ENCODE measurements around the gene ALAD.
"Not testable (repeated sequence)": the region's sequence is repeated elsewhere in the genome, so short reads cannot be mapped to it uniquely, and the experiment has no call there.

Gene ALAD

DNA sequence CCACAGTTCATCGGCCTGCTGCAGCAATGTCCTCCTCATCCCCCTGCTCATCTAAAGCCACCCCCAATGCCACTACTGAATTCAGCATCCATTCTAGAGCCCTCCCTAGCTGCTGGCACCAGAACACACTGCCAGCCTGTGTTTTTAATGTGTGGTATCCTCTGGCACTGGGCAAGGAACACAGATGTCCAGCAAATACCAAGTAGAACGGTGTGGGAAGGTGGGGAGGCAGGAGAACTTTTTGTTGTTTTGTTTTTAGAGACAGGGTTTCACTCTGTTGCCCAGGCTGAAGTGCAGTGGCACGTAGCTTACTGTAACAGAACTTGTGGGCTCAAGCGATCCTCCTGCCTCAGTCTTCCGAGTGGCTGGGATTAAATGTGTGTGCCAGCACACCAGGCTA lies 29.0 kb downstream of the ALAD start:
- no peak for DNase-seq

DNA sequence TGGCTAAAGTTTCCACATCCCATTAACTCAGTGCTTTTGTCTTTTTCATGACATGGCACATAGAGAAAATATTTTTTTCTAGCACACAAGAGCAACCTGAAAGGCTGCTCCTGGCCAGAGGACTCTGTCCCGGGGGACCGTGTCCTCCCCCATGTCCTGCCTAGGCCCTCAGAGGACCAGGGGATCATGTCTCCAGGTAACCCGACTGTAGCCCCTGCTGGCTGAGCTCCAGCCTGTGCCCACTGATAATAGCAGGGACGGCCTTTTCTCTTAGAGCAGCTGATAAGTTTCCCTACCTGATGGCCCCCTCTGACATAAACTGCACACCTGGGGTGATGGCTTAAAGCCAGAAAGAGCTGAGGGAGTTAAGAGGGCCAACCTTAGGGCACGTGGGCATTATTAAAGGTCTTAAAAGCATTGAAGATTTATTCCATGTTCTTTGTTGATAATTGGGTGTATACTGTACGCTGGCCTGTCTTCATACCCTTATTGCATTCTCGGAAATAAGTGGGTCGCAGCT lies 30.2 kb downstream of the ALAD start:
- no peak for DNase-seq

DNA sequence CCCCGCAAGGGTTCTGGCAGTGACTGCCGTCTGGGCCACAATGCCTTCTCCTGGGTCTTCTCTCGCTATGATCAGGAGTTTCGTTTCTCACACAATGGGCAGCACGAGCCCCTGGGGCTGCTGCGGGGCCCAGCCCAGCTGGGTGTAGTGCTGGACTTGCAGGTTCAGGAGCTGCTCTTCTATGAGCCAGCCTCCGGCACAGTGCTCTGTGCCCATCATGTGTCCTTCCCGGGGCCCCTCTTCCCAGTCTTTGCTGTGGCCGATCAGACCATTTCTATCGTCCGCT lies 31.3 kb downstream of the ALAD start:
- DNase-seq, result no peak

DNA sequence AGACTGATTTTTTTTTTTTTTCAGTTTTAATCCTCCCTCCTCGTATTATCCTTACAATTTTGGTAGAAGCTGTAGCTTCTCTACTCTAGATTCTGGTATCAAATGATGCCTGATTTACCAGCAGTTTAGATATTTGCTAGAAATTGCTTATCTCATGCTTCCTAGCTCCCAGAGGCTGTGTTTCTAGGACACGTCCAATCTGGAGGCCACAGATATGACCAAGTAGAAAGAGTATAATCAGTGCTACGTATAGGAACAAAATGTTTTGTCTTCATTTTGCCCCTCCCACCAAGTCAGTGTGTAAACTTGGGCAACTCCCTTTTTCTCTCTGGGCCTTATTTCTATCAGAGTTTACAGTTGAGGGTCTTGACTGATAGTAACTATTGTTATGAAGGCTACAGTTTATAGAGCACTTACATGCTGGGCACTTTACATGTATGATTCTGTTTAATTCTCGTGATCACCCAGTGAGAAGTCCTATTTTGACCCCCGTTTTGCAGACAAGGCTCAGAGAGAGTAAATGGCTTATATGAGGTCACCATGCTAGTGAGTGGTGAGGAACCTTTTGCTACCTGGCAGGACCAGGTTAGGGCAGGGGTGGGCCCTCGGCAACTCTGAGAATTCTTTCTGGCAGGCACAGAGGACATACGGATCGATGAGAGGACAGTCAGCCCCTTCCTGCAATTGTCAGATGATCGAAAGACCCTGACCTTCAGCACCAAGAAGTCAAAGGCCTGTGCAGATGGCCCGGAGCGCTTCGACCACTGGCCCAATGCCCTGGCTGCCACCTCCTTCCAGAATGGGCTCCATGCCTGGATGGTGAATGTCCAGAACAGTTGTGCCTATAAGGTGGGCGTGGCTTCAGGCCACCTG lies 31.9 kb downstream of the ALAD start:
- DNase-seq, result no peak

DNA sequence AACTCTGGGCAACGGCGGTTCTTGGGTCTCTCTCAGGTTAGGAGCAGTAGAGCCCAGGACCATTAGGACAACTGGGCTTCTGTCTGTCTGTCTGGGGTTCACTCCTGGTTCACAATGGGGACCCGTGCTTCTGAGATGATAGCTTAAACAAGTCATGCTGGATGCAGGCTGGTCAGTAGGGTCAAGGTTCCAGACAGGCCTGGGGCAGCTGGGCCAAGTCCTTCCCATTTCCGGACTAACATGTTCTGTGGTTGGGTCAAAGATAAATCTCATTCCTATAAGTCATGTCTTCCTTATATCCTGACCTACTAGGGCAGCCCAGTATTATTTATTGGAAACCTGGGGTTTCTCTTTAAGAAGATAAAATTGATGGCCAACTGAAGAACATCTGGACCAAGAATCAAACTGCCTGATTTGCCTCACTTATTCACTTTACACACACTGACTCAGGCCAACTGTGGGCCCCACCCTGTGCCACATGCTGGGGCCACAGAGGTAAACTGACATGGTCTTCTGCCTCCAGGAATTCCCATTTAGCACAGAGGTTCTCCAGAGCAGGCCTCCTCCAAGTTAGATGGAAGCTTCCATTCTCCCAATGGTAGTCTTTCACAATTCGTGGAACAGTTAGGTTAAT lies 32.6 kb downstream of the ALAD start:
- no peak for DNase-seq

DNA sequence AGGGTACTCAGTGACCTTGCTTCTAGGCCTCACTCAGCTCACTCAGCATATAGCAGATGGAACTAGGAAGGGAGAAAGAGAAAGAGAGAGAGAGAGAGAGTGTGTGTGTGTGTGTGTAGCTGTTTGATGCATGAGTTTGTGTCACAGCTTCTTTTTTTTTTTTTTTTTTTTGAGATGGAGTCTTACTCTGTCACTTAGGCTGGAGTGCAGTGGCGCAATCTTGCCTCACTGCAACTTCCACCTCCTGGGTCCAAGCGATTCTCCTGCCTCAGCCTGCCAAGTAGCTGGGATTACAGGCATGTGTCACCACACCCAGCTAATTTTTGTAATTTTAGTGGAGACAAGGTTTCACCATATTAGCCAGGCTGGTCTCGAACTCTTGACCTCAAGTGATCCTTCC lies 35.4 kb downstream of the ALAD start:
- DNase-seq, result not testable (repeated sequence)

DNA sequence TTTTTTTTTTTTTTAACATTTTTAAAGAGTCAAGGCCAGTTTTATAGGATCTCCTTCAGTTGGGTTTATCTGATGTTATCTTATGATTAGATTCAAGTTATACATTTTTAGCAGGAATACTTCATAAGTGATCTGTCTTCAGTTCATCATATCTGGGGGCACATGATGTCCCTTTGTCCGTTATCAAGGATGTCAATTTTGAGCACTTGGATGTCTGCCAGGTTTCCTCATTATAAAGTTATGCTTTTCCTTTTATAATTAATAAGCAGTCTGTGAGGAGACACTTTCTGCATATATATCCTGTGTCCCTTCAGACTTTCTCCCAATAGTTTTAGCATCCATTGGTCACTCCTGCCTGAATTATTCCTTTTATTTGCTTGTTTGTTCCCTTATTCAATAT lies 36.1 kb downstream of the ALAD start:
- no peak for DNase-seq

DNA sequence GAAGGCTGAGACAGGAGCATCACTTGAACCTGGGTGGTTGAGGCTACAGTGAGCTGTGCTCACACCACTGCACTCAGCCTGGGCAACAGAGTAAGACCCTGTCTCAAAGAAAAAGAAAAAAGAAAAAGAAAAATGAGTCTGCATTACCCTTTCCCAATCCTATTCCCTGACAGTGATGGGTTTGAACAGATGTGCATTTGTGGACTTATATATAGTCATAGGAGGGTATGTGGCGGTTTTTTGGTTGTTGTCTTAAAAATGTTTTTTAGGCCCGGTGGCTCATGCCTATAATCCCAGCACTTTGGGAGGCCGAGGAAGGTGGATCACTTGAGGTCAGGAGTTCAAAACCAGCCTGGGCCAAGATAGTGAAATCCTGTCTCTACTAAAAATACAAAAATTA lies 37.7 kb downstream of the ALAD start:
- no peak for DNase-seq

DNA sequence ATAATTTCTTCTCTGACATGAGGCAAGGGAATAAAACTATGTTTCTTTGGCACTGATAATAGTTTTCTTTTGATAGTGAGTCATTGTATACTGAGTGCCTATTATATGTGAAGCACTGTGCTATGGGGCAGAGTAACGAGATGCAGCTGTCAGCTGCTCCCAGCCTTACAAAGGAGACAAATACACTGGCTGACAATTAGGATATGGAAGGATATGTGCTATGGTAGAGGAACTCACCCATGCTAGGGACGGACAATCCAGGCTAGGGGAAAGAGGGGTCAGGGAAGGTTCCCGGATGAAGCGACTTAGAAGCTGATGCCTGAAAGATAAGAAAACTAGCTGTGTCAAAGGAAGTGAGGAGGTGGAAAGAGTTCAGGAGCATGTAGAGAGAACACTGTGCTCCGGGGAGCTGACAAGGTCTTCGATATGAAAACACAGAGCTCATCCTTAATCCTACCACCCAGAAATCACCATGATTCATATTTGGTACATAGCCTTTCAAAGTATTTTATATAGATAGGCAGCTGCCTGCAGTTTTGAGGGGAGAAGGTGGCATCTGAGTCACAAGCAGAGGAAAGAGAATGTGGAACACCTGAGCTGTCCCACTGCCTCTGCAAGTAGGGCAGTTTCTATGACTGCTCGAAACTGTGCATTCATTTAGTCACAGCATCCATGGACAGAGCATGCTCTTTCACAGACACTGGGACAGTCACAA lies 39.6 kb downstream of the ALAD start:
- DNase-seq, result no peak

DNA sequence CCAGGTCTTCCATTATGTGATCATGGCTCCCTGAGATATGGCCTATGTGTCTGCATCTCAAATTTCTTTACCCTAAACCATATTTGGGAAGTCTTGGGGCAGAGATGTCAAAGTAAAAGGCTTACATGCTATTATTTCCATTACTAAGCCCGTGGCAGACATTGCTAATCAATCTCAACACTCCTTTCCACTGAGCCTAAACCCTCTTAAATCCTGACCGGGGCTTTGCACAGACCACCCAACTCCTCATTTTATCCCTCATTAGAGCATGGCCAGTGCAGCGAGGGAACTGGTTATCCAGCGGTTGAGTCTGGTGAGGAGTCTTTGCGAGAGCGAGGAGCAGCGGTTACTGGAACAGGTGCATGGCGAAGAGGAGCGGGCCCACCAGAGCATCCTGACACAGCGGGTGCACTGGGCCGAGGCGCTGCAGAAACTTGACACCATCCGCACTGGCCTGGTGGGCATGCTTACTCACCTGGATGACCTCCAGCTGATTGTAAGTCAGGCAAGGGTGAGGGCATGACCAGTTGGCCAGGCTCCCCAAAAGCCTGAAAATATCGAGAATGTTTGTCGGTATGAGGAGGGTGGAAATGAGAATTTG lies 40.7 kb downstream of the ALAD start:
- no peak for DNase-seq

DNA sequence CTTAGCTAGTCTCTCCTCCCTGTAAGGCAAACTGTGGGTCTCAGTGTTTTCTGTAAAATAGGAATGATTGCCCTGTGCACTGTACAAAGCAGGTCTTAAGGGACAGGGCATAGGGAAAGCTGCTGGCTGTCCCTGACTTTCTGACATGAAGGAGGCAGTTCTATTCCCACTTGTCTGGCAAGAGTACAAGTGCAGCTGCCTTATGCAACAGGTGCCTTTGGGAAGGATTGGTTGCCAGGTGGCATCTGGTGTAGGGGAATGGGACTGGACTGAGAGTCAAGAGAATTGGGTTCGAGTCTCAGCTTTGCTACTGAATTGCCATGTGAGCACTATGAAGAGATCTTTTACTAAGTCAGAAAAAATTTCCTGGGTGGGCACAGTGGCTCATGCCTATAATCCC lies 41.7 kb downstream of the ALAD start:
- no peak for DNase-seq

DNA sequence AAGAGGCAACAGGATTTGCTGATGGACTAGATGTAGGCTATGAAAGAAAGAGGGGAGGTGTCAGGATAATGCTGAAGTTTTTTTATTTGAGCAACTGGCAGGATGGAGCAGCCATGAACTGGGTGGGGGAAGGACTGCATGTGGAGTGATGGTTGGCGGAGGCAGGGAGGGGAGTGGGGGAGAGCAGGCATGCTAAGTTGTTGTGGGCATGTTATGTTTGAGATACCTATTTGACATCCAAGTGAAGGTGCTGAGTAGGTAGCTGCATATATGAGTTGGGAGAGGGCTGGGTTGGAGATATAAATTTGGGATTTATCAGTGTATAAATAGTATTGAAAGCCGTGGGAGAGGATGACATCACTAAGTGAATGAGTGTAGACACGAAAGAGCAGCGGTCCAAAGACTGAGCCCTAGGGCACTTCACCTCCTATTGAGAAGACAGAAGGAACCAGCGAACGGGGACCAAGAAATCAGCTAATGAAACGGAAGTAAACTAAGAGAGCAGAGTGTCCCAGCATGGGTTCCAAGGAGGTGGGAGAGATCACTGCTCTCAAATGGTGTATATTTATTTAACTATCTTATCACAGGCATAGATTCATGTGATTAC lies 44.3 kb downstream of the ALAD start:
- no peak for DNase-seq

DNA sequence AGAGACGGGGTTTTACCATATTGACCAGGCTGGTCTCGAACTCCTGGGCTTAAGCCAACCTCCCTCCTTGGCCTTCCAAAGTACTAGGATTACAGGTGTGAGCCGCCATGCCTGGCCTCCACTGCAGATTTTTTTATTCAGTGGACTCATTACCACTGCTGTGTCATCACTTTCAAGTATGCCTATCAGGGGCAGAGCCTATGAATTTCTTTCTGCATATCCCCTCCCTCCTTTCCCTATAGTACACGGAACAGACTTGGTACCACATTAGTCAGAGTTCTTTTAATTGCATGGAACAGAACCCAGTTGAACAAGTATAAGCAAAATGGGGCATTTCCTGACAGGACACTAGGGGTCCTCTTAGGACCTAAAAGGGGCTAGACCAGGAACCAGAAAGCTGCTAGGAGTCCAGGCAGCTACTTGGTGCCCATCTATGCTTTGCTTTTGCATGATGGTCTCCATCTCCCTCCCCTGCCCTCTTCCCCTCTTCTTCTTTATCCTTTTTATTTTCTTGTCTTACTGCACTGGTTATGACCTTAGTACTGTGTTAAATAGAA lies 46.0 kb downstream of the ALAD start:
- DNase-seq, result no peak

DNA sequence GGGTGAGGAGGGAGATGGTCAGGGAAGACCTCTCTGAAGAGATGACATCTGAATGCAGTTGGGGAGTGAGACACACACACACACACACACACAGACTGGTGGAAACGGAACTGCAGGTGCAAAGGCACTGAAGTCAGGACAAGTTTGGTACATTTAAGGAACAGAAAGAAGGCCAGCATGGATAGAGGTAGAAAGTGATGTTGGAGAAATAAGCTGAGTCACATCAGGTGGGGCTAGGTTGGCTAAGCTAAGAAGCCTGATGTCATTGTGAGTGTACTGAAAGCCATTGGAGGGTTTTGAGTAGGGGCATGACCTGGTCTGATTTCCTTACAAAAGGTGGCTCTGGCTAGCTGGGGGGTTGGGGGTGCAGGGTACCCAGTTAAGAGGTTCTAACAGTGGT lies 48.7 kb downstream of the ALAD start:
- no peak for DNase-seq

DNA sequence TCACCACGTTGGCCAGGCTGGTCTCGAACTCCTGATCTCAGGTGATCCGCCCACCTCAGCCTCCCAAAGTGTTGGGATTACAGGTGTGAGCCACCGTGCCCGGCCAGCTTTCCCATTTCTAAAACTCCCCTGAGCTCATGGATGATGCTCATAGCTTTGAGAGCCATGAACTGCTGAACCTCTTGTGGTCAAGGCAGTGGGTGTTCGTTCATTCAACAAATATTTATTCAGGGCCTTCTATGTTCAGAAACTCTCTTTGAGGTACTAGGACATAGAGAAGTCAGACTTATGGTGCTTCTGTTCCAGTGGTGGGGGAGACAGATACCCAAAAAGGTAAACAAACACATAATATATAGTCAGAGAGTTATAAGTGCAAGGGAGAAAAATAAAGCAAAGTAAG lies 49.1 kb downstream of the ALAD start:
- DNase-seq, result no peak

DNA sequence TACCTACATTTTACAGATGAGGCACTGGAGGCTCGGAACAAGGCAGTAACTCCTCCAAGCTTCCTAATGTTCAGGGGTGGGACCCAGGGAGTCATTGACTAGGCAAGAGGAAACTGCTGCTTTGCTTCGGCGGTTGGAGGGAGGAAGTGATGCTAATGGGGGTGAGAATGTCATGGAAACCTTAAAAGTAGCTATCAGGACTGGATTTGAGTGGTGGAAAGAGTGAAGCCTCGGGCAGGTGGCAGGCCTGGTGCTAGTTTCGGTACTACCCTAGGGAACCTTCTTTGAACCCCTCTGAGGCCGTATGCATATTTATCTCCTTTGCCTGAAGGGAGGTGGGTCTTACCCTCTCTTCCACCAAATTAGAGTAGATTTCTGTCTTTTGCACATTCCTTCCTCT lies 50.1 kb downstream of the ALAD start:
- peak; percentile 25 to 39 for DNase-seq

DNA sequence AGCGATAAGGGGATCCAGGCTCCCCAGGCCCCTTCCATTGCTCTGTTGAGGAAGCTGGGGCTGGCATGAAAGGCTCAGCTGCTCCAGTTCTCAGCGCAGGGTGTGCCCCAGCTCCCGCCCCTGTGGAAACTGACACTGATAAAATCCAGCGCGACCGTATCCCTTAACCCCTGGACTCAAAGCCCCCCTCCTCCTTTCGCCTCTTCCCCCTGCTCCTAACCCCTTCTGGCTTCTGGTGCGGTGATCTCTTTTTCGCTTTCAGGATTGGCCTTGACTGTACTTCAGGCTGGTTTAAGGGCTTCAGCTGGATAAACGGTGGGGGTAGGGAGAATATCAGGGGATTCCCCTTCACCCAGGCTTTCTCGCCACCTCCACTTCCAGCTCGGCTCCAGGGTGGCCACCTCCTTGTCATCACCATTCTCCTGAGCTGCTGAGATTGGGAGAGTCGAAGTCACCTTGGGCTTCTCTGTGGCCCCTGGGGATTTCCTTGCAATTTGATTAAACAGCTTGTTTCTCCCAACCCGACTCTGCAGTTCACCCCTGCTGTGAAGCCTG lies 50.9 kb downstream of the ALAD start:
- no peak for DNase-seq

DNA sequence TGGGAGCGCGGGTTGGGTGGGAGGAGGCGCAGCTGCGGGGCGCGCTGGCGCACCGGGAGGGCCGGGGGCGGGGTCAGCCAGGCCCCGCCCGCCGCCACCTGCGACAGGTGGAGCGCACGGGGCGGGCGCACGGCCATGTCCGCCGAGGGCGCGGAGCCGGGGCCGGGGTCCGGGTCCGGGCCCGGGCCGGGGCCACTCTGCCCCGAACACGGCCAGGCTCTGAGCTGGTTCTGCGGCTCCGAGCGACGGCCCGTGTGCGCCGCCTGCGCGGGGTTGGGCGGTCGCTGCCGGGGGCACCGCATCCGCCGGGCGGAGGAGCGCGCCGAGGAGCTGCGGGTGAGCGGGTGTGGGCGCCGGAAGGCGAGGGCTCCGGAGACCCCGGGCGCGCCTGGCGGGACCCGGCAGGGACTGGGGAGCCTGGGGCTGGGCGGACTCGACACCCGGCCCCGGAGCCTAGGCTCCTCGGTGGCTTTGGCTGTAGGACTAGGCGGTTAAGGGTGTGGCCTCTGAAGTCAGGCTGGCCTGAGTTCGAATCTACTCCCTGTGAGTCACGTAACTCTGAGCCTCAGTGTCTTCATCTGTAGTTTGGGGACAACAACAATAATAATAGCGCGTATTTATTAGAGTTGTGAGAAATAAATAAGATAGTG lies 51.5 kb downstream of the ALAD start, which contains the start of gene BSPRY:
Gene BSPRY (plus strand): TSS at position 97 of the 650 bp plus-strand sequence. CDS start 39 bp downstream, at position 136.
- DNase-seq, result peak; percentile 28 to 30

DNA sequence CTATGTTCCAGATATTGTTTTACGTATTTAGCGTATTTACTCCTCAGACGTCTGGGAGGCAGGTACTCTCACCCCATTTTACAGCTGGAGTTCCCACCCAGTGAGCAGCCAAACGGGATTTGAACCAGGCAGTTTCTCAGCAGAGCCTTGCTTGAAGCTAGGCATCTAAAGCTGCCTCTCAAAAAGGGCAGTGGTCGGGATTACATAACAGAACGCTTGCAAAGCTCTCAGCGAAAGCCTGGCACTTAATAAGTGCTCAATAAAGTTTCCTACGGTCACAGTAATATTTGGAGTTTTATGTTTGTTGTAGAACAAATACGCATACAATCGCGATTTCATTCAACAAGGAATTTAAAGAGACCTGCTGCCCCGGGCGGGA lies 52.0 kb downstream of the ALAD start:
- DNase-seq, result no peak

DNA sequence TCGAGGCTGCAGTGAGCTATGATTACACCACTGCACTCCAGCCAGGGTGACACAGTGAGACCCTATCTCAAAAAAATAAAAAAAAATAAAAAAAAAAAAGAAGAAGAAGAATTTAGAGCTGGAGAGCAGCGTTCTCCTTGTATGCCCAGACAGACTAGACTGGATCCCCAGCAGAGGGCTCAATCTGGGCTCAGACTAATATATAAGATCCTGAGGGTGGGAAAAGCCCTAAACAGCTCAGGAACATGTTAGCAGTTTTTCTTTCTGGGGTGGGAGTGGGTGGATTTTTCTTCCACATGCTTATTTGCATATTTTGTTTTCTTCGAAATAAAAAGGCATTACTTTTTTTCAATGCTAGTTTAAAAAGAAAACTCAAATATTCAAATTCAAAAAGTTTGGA lies 52.6 kb downstream of the ALAD start:
- no peak for DNase-seq

DNA sequence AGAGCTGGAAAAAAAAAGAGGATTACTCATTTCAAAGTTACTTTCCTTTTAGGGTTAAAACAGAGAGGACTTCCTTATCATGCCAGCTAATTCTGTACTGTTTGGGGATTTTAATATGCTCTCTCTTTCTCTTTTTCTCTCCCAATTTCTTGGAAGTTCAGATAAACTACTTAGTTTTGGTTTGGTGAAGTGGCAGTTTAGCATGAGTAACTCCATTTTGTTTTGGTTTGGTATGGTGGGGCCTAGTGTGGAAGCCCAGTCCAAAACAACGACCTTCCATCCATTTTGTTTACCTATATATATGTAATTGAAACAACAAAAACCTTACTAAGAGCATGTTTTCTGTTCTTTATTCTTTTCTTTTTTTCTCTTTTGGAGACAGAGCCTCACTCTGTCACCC lies 55.4 kb downstream of the ALAD start:
- no peak for DNase-seq

DNA sequence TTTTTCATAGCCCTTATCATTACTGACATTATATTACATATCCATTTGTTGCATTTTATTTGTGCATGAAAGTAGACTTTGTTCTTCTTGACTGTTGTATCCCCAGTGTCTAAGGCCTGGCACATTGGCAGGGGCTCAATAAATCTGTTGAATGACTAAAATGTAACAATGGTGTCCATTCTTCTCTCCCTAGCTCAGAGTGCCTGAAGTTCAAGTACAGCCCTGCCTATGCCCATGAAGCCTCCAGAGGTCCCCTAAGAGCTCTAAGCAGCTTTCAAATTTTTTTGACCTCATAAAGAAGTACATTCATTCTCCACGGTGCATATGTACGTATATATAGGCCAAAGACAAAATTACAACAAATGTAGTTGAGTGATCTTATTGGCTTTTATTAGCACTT lies 55.9 kb downstream of the ALAD start:
- no peak for DNase-seq

Measured in CD4-positive, alpha-beta T cell treated with Interleukin-1 beta for 1 hour (primary cell).